ENCODE data around the gene ASXL3.

Gene ASXL3

GRCh38 chr18:33580546-33580945 lies 2.5 kb downstream of the ASXL3 start:
- TF ChIP-seq CTCF (IDR thresholded peaks at IDR 0.05; ENCODE audit: low read depth, low read length, missing control alignments), result no peak
- H3K4me3 ChIP-seq (replicated peaks; ENCODE audit: low read depth, low read length), result no peak overlapping the region
- DNase-seq (ENCODE audit: extremely low read depth, low read depth), result no peak

GRCh38 chr18:33581856-33582255 lies 3.8 kb downstream of the ASXL3 start:
- H3K4me3 ChIP-seq (replicated peaks; ENCODE audit: low read depth, low read length), result no peak overlapping the region
- no peak for TF ChIP-seq CTCF (IDR thresholded peaks at IDR 0.05; ENCODE audit: low read depth, low read length, missing control alignments)
- DNase-seq (ENCODE audit: extremely low read depth, low read depth), result no peak

- no peak for DNase-seq (ENCODE audit: extremely low read depth, low read depth)
- H3K4me3 ChIP-seq (replicated peaks; ENCODE audit: low read depth, low read length), result no peak overlapping the region
- TF ChIP-seq CTCF (IDR thresholded peaks at IDR 0.05; ENCODE audit: low read depth, low read length, missing control alignments), result no peak
These were observed 5.9 kb downstream of the ASXL3 start for GRCh38 chr18:33583901-33584300.

- H3K4me3 ChIP-seq (replicated peaks; ENCODE audit: low read depth, low read length), result no peak overlapping the region
- DNase-seq (ENCODE audit: extremely low read depth, low read depth), result no peak
- TF ChIP-seq CTCF (IDR thresholded peaks at IDR 0.05; ENCODE audit: low read depth, low read length, missing control alignments), result no peak
These were observed 6.8 kb downstream of the ASXL3 start for GRCh38 chr18:33584548-33585430.

GRCh38 chr18:33585431-33585775 lies 7.4 kb downstream of the ASXL3 start:
- no peak for DNase-seq (ENCODE audit: extremely low read depth, low read depth)
- no peak for TF ChIP-seq CTCF (IDR thresholded peaks at IDR 0.05; ENCODE audit: low read depth, low read length, missing control alignments)
- H3K4me3 ChIP-seq (replicated peaks; ENCODE audit: low read depth, low read length), result no peak overlapping the region

GRCh38 chr18:33588361-33588760 lies 10.3 kb downstream of the ASXL3 start:
- no peak for TF ChIP-seq CTCF (IDR thresholded peaks at IDR 0.05; ENCODE audit: low read depth, low read length, missing control alignments)
- H3K4me3 ChIP-seq (replicated peaks; ENCODE audit: low read depth, low read length), result no peak overlapping the region
- no peak for DNase-seq (ENCODE audit: extremely low read depth, low read depth)

- H3K4me3 ChIP-seq (replicated peaks; ENCODE audit: low read depth, low read length), result no peak overlapping the region
- TF ChIP-seq CTCF (IDR thresholded peaks at IDR 0.05; ENCODE audit: low read depth, low read length, missing control alignments), result no peak
- DNase-seq (ENCODE audit: extremely low read depth, low read depth), result no peak
These were observed 15.2 kb downstream of the ASXL3 start for GRCh38 chr18:33593261-33593660.
